CD14-positive monocyte (primary cell): ENCODE data around the gene SCAP. TPM values are rescaled to one million over a fixed set of nuclear protein-coding genes. Genes with fewer than 3 reads are reported as not detected.

ENCODE experiments used
- DNase-seq, 3 donors: peaks; one replicate each; pipeline ENCODE4 v3.0.0-alpha.2; 2011 to 2022
- H2AFZ ChIP-seq: 2 replicates; pipeline ENCODE4 v1.6.0; 2012; ENCODE audit warnings: mild to moderate bottlenecking, low read depth, low read length, inconsistent platforms; ENCODE audit not compliant: insufficient read depth, poor library complexity, severe bottlenecking
- H3K27ac ChIP-seq, 2 donors: 1 replicate in 1 of 2; 2 replicates in 1 of 2; pipeline ENCODE4 v1.5.1; 2012 to 2013; ENCODE audit warnings: low read length in 2 of 2, control low read depth in 1 of 2, inconsistent platforms in 1 of 2, low read depth in 1 of 2, mild to moderate bottlenecking in 1 of 2
- H3K27me3 ChIP-seq, 2 donors: one replicate each; pipeline versions ENCODE4 v1.6.0 to v1.6.1; 2011 to 2013; ENCODE audit warnings: low read length in 2 of 2; ENCODE audit not compliant: control insufficient read depth in 2 of 2, insufficient read depth in 2 of 2
- H3K36me3 ChIP-seq, 2 donors: replicated peaks in 1 of 2; 1 replicate in 1 of 2; 2 replicates in 1 of 2; pipeline versions ENCODE4 v1.5.1 to v1.6.1; 2012 to 2013; ENCODE audit warnings: low read length in 2 of 2, control low read depth in 1 of 2, inconsistent platforms in 1 of 2, mild to moderate bottlenecking in 1 of 2; ENCODE audit not compliant: insufficient read depth in 2 of 2, control insufficient read depth in 1 of 2
- H3K4me1 ChIP-seq, 2 donors: 1 replicate in 1 of 2; 2 replicates in 1 of 2; pipeline versions ENCODE4 v1.5.1 to v1.6.1; 2012 to 2013; ENCODE audit warnings: low read length in 2 of 2, control low read depth in 1 of 2, inconsistent platforms in 1 of 2, mild to moderate bottlenecking in 1 of 2, moderate library complexity in 1 of 2; ENCODE audit not compliant: insufficient read depth in 2 of 2, control insufficient read depth in 1 of 2
- H3K4me2 ChIP-seq: replicated peaks from 2 replicates; pipeline ENCODE3; 2012; ENCODE audit warnings: low read length, moderate library complexity, mild to moderate bottlenecking; ENCODE audit not compliant: poor library complexity, severe bottlenecking; ENCODE audit errors: extremely low read depth
- H3K4me3 ChIP-seq, 3 experiments: fragments of 200-600 bp in 1 of 3; sonication (generic) in 1 of 3; replicated peaks in 1 of 3; 1 replicate in 2 of 3; 2 replicates in 1 of 3; pipeline ENCODE4 v1.5.1; 2011 to 2013; ENCODE audit warnings: low read length in 3 of 3, mild to moderate bottlenecking in 3 of 3, control low read depth in 2 of 3, low read depth in 2 of 3, inconsistent platforms in 1 of 3, moderate library complexity in 1 of 3
- H3K79me2 ChIP-seq: 2 replicates; pipeline ENCODE4 v1.6.0; 2012; ENCODE audit warnings: mild to moderate bottlenecking, control low read depth, inconsistent platforms, low read length, moderate library complexity; ENCODE audit not compliant: insufficient read depth
- H3K9ac ChIP-seq: 2 replicates; pipeline ENCODE4 v1.6.0; 2017; ENCODE audit warnings: low read length, mild to moderate bottlenecking; ENCODE audit not compliant: insufficient read depth, poor library complexity, severe bottlenecking
- H3K9me3 ChIP-seq, 2 donors: replicated peaks in 1 of 2; 1 replicate in 1 of 2; 2 replicates in 1 of 2; pipeline versions ENCODE4 v1.5.1 to v1.6.1; 2012 to 2013; ENCODE audit warnings: low read length in 2 of 2, control low read depth in 1 of 2; ENCODE audit not compliant: control insufficient read depth in 1 of 2, insufficient read depth in 1 of 2
- H4K20me1 ChIP-seq: 2 replicates; pipeline ENCODE4 v1.6.0; 2012; ENCODE audit warnings: mild to moderate bottlenecking, low read length, control low read depth, moderate library complexity; ENCODE audit not compliant: insufficient read depth
- H3K27ac Mint-ChIP-seq, 7 donors: one replicate each; pipeline ENCODE4 v1.8.0; 2020; ENCODE audit warnings: mild to moderate bottlenecking in 7 of 7, mixed read lengths in 7 of 7, moderate library complexity in 6 of 7, inconsistent platforms in 2 of 7
- H3K27me3 Mint-ChIP-seq, 3 donors: one replicate each; pipeline ENCODE4 v1.8.0; 2021 to 2022; ENCODE audit warnings: low read depth in 3 of 3, mild to moderate bottlenecking in 3 of 3, mixed read lengths in 3 of 3, moderate library complexity in 3 of 3, inconsistent platforms in 1 of 3
- H3K36me3 Mint-ChIP-seq, 2 donors: one replicate each; pipeline ENCODE4 v1.8.0; 2020; ENCODE audit warnings: mixed read lengths in 2 of 2, inconsistent platforms in 1 of 2, mild to moderate bottlenecking in 1 of 2
- H3K4me1 Mint-ChIP-seq: one replicate; pipeline ENCODE4 v1.8.0; 2020; ENCODE audit warnings: mild to moderate bottlenecking, mixed read lengths
- H3K4me3 Mint-ChIP-seq, 2 donors: one replicate each; pipeline ENCODE4 v1.8.0; 2020; ENCODE audit warnings: mild to moderate bottlenecking in 2 of 2, mixed read lengths in 2 of 2, moderate library complexity in 1 of 2
- H3K9me3 Mint-ChIP-seq, 7 donors: one replicate each; pipeline ENCODE4 v1.8.0; 2020 to 2022; ENCODE audit warnings: mixed read lengths in 7 of 7, mild to moderate bottlenecking in 6 of 7, moderate library complexity in 6 of 7, inconsistent platforms in 2 of 7
- CTCF ChIP-seq: fragments of 200-600 bp; IDR thresholded peaks from one replicate; pipeline ENCODE4 v1.8.0; 2022; ENCODE audit warnings: antibody characterized with exemption, mild to moderate bottlenecking
- WGBS: methylation state at CpG from one replicate; pipeline ENCODE4 v1.1.5; 2013; ENCODE audit warnings: missing lambda C conversion rate; ENCODE audit not compliant: insufficient coverage; 5-methylcytosine and 5-hydroxymethylcytosine counted together
- intact Hi-C, 2 donors: fragments of 100-400 bp; cut with micrococcal nuclease; formaldehyde crosslinking; loops; one replicate each; pipeline versions ENCODE4 v1.15.0 to v1.15.1; 2023
- polyA plus RNA-seq, 3 donors: library from polyadenylated mRNA; depleted of rRNA in 1 of 3; unstranded in 2 of 3; stranded (reverse) in 1 of 3; fragments of 300-500 nt in 2 of 3; fragments of >200 nt in 1 of 3; fragmentation: Illumina TruSeq in 2 of 3; gene quantifications; 1 replicate in 2 of 3; 2 replicates in 1 of 3; pipeline ENCODE4 v1.2.3, GENCODE V29; 2012 to 2021

Gene SCAP
- polyA plus RNA-seq, 3 donors = 26.3 to 27.8 (median 27.7) TPM

GRCh38 chr3:47407896-47408838, 67.6 kb downstream of the SCAP start:
- intact Hi-C loops = no loop called here
- Histone ChIP-seq H3K27ac (no peak overlapping the region), H3K27me3 (no peaks in the 10 kb centered on the region), H3K9ac (no peak overlapping the region), H3K79me2 (peaks cover 5% of the 10 kb centered on the region), H3K4me2 (no peak overlapping the region), H3K4me1 (peaks cover 9 to 12% of the 10 kb centered on the region in 2 donors), H2AFZ (no peak overlapping the region), H3K4me3 (no peak overlapping the region), H3K36me3 (peaks cover 82 to 93% of the 10 kb centered on the region in 2 donors), H3K9me3 (no peaks in the 10 kb centered on the region), H4K20me1 (peaks cover 60% of the 10 kb centered on the region)
- peaks cover 55 to 85% of the 10 kb centered on the region in 2 donors for H3K36me3 Mint-ChIP-seq
- peaks cover 0 to 3% (median 0%) of the 10 kb centered on the region in 7 donors for H3K9me3 Mint-ChIP-seq
- TF ChIP-seq CTCF = no peak
- peak overlapping the region in 2 of 7 donors; percentile 41 to 83 for H3K27ac Mint-ChIP-seq
- no peaks in the 10 kb centered on the region for H3K27me3 Mint-ChIP-seq
- peaks cover 12% of the 10 kb centered on the region for H3K4me1 Mint-ChIP-seq
- DNase-seq = no peak
- no peak overlapping the region for H3K4me3 Mint-ChIP-seq
- WGBS = 95% methylated on average over 9 of the region's 18 CpGs

GRCh38 chr3:47407237-47407636, 68.5 kb downstream of the SCAP start:
- Mint-ChIP-seq H3K27me3 (no peaks in the 10 kb centered on the region), H3K4me1 (peaks cover 12% of the 10 kb centered on the region), H3K4me3 (no peak overlapping the region), H3K36me3 (peaks cover 48 to 83% of the 10 kb centered on the region in 2 donors), H3K27ac (no peak overlapping the region), H3K9me3 (peaks cover 0 to 3% (median 0%) of the 10 kb centered on the region in 7 donors)
- Histone ChIP-seq H3K27ac (peak overlapping the region in 1 of 2 donors; percentile 20), H3K4me2 (no peak overlapping the region), H3K9ac (no peak overlapping the region), H3K79me2 (peaks cover 5% of the 10 kb centered on the region), H3K27me3 (no peaks in the 10 kb centered on the region), H3K4me1 (peaks cover 9 to 12% of the 10 kb centered on the region in 2 donors), H3K36me3 (peaks cover 73 to 92% of the 10 kb centered on the region in 2 donors), H4K20me1 (peaks cover 54% of the 10 kb centered on the region), H3K4me3 (no peak overlapping the region), H2AFZ (no peak overlapping the region), H3K9me3 (no peaks in the 10 kb centered on the region)
- intact Hi-C loops = no loop called here
- DNase-seq = no peak
- no peak for TF ChIP-seq CTCF
- WGBS = 93% methylated on average over 3 of the region's 7 CpGs
